ENCODE results near the gene CAPS. TPM values are rescaled to one million over a fixed set of nuclear protein-coding genes. Genes with fewer than 3 reads are reported as not detected.
"Not testable (repeated sequence)": the region's sequence is repeated elsewhere in the genome, so short reads cannot be mapped to it uniquely, and the experiment has no call there.

The CAPS gene
- 6.3 TPM for polyA plus RNA-seq (ENCODE audit: insufficient read length)

GRCh38 chr19:5913739-5914357 is at the start of gene CAPS:
CAPS (plus strand) TSS chr19:5914254; CDS start chr19:5914407, 153 bp downstream.
- DNase-seq (ENCODE audit: low read depth): no peak

DNA sequence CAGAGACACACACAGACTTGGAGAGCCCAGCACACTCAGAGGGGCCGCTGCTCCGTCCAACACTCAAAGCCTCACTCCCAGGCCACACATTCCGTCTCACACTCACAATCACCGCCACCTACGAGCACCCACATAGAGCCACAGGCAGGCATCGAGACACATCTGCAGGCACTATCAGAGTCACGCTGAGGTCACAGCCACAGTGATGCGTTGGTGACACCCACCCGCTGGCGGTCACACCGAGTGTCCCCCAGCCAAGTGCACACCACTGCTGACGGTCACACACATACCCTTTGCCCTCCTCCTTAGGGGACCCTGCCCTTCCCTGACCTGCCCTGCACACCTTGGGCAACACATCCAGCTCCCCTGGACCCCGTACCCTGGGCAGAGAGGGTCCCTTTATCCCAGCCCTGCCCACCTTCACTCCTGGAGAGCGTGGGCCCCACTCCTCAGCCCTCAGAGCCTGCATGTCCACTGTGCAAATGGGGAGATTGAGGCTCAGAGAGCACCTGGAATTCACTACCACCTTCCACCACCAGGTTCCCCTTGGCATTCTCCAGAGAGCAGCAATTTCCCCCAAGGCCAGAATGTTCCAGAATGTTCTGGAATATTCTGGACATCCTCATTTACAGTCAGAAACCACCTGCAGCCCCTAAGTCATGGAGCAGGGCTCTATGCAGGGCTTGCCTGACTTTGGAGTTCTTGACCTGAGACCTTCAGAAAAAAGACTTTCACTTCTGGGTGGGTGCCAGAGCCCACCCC is 49.1 kb upstream of the CAPS start:
- DNase-seq (ENCODE audit: low read depth): no peak

DNA sequence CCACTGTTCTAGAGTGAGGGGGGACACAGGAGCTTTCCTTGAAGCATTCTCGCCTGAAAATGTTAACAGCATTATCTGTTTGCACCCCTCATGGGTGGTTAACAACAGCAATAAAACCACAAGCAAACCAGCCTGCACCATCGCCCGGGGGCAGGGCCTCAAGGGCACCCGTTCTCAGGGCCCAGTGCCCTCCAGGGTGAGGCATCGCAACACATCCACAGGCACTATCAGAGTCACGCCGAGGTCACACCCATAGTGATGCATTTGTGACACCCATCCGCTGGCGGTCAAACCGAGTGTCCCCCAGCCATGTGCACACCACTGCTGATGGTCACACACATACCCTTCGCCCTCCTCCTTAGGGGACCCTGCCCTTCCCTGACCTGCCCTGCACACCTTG is 48.3 kb upstream of the CAPS start:
- DNase-seq (ENCODE audit: low read depth): no peak

DNA sequence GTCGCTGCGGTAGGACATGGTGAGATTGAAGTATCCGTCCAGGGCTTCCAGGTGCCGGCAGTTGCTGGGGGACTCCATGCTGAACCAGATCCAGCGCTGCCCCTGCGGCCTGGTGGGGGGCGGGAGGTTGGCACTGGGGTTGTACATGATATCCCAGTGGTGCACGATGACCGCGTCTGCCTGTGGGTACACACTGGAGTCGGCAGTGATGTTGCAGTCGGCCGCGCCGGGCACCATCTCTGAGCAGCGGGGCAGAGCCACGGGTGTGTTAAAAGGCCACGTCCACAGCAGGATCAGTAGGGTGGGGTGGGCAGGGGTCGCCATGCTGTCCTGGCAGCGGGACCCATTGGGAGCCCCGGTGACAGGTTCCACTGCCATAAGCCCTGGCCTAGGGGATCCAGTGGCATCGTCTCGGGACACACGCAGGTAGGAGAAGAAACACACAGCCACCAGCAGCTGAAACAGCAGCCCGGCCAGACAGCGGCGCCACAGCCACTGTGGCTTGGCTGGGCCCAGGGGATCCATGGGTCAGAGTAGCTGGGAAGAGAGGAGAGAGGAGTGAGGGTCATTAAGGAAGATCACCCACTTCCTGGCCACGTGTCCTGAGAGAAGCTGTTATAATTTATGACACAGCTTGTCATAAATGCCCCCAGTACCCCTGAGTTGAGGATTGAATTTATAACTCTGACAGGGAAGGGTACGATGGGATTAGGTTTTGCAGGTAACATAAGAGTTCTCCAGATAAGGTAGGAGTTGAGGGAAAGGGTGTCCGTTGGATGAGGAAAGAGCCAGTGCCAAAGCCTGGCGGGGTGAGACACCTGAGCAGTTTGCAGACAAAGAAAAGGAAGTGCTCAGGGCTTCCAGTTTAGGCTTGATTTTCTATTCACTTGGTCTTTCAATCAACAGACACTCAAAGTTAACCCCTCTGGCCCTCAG is 46.6 kb upstream of the CAPS start:
- DNase-seq (ENCODE audit: low read depth): no peak

GRCh38 chr19:5870986-5871394 is 43.1 kb upstream of the CAPS start:
- no peak for DNase-seq (ENCODE audit: low read depth)

DNA sequence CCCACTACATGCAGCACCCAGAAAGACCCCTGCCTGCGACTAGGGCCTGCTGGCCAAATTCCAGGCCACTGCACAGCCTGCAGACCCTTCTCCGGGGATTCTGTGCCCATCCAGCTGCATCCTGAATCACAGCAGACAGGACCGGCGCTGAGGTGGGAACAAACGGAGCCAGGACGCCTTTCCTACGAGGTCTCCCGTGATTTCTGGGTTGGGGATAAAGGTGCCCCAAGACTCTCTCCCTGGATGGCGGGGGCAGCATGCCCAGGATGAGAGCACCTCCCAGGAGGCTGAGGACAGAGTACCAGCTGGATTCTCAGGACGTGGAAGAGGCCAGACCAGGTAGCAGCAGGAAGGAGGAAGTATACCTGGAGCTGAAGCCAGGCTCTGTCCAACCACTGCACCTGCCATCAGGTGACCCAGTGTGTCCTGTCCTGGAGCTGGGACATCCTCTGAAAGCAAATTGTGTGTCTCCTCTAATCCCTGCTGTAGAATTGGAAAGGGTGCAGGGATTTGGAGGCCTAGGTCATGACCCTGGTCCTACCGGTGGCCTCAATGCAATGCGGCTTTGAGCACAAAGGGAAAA is 40.3 kb upstream of the CAPS start:
- no peak for DNase-seq (ENCODE audit: low read depth)

DNA sequence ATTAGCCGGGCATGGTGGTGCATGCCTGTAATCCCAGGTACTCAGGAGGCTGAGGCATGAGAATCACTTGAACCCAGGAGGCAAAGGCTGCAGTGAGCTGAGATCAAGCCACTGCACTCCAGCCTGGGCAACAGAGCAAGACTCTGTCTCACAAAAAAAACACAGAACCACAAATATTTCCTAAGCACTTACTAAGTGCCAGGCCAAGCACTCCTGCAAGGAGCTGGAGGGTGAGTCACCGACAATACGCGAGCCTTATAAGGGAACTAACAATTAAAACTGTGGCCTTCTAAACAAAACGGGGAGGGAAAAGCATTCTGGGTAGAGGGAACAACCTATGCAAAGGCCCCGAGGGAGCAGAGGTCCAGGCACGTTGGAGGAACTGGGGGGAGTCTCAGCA is 39.6 kb upstream of the CAPS start:
- not testable (repeated sequence) for DNase-seq (ENCODE audit: low read depth)

DNA sequence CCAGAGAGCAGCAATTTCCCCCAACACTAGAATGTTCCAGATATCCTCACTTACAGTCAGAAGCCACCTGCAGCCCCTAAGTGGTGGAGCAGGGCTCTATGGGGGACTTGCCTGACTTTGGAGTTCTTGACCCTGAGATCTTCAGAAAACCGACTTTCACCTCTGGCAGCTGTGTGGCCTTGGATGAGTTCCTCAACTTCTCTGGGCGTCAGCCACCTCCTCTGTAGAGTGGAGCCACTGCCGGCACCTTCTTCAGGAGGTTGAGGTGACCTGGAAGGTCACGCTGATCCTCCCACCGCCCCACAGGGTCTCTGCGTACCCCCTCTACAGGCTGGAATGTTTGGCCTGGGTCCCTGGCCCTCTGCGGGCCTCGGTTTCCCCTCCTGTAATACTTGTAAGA is 36.6 kb upstream of the CAPS start:
- DNase-seq (ENCODE audit: low read depth): no peak

DNA sequence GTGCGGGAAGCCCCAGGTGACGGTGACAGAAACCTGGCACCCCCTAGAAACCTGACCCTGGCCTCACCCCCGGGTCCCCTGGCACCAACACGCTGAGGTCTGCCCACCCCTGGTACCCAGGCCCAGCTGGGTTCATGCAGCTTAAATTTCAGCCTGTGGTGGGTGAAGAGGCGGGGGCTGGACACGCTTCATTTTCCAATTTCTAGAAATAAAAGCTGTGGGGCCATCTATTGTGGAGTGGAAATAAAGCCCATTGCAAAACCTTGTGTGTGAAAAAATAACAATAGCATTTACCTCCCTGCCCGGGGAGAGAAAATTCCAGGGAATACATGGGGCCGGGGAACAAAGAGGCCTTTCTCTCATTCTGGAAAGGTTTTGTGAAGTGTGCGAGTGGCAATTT is 36.2 kb upstream of the CAPS start:
- no peak for DNase-seq (ENCODE audit: low read depth)

DNA sequence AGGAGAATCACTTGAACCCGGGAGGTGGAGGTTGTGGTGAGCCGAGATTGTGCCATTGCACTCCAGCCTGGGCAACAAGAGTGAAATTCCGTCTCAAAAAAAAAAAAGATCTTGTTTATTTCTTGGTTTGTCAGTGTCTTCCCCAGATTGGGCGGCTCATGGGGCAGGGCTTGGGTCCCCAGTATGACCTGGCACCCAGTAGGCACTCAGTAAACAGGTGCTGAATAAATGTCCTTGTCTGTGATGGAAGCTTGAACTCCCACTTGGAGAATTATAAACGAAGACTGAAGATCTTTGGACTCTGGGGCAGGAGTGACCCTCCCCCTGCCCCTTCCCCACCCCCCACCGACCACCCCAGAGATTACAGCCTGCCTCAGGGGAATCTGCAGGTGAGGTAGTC is 33.9 kb upstream of the CAPS start:
- DNase-seq (ENCODE audit: low read depth): no peak

- no peak for DNase-seq (ENCODE audit: low read depth)
Measured at GRCh38 chr19:5880604-5881078, 33.4 kb upstream of the CAPS start.

DNA sequence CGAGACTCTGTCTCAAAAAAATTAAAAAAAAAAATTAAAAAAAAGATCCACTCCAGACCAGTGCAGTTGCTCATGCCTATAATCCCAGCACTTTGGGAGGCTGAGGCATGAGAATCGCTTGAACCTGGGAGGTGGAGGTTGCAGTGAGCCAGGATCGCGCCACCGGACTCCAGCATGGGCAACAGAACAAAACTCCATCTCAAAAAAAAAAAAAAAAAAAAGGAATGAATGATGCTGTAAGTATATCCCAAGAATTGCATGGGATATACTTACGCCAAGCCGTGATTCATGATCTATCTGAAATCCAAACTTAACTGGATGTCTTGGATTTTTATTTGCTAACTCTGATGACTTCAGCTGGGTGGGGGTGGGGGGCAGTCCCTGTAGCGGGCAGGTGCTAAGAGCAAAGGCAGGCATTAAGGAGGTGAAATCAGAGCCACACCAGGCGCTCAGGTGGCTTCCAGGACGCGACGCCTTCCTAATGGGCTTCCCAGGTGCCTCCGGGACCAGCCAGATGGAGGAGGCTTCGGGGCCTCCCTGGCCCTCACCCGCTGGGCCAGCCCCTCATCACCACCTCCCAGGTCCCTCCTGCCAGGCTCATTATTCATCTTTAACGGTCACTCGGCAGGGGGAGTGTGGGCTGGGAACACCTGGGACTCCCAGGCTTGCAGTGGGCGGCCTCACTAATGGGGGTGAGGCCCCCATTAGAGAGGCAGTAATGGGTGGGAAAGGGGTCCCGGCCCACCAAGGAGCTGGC is 32.3 kb upstream of the CAPS start:
- DNase-seq (ENCODE audit: low read depth): no peak

- DNase-seq (ENCODE audit: low read depth): no peak
Measured at GRCh38 chr19:5882421-5882968, 31.6 kb upstream of the CAPS start.

GRCh38 chr19:5883157-5883873 is 30.7 kb upstream of the CAPS start:
- not testable (repeated sequence) for DNase-seq (ENCODE audit: low read depth)

DNA sequence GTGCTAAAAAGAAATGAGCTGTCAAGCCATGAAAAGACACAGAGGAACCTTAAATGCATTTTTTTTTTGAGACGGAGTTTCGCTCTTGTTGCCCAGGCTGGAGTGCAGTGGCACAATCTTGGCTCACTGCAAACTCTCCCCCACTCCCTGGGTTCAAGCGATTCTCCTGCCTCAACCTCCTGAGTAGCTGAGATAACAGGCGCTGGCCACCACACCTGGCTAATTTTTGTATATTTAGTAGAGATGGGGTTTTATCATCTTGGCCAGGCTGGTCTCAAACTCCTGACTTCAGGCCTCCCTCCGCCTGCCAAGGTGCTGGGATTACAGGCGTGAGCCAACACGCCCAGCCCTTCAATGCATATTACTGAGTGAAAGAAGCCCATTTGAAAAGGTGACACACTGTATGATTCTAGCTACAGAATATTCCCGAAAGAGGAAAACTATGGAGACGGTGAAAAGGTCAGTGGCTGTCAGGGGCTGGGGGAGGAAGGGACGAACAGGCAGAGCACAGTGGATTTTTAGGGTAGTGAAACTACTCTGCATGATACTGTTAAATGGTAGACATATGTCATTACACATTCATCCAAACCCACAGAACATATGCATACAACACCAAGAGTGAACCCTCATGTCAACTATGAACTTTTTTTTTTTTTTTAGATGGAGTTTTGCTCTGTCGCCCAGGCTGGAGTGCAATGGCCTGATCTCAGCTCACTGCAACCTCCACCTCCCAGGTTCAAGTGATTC is 29.8 kb upstream of the CAPS start:
- not testable (repeated sequence) for DNase-seq (ENCODE audit: low read depth)

DNA sequence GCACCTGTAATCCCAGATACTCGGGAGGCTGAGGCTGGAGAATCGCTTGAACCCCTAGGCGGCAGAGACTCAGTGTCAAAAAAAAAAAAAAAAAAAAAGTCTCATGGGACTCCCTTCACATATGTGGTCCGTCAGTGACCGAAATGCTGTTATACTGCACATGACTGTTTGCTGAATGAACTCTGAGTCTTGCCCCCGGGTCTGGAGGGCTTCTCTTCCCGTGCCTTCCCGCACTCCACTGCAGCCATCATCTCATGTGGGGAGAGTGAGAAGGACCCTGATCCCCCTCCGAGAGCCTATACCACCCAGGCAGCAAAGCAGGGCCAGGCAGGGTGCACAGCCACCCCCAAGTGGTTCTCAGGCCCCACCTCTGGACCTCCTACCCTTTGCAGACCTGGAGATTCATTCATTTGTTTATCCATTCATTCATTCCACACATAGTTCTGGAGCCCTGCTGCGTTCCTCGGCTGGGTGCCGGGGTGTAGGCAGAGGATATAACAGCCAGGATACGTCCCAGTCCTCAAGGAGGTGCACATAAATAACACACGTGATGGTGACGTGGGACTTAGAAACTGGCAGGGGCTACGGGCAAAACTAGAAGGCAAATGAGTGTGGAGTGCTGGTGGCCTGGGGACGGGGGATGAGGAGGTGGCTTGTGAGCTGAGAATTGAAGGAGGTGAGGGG is 24.6 kb upstream of the CAPS start:
- no peak for DNase-seq (ENCODE audit: low read depth)

DNA sequence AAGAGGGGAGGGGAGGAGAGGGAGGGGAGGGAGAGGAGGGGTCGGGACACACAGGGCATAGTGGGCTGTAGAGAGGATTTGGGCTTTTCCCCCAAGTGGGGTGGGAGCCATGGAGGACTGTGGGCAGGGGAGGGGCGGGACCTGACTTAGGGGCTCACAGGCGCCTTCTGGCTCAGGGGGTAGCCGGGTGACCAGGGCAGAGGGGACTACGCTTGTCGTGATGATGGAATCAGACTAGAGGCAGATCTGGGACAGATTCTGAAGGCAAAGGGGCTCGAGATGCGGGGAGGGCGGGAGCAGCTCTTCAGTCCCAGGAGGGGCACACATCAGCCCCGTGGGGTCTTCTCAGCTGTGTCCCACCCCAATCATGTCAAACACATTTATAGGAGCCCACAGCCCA is 24.0 kb upstream of the CAPS start:
- DNase-seq (ENCODE audit: low read depth): no peak

DNA sequence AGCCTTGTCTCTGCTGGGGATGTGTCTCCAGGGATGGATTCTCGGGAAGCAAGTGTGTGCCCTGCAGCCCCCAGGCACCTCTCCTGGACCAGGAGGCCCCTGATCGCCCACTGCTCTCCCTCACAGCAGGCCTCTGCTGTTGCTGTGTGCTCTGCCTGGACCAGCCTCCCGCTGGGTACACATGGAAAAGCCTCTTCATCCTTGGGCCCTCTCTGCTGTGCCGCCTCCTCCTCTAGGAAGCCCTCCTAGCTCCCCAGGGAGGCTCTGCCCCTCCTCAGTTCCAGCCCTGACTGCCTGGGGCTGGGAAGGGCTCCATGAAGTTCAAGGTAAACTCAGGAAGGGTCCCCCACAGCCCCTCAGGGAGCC is 22.5 kb upstream of the CAPS start:
- DNase-seq (ENCODE audit: low read depth): no peak
